Stimulated activated CD4-positive, alpha-beta T cell treated with anti-CD3 and anti-CD28 coated beads, TNF-alpha, amount 100 ng/mL, for 1 hour (primary cell): Measurements from ENCODE around the gene MMRN2.
"Not testable (repeated sequence)": the region's sequence is repeated elsewhere in the genome, so short reads cannot be mapped to it uniquely, and the experiment has no call there.

Experiments used
- DNase-seq, 3 donors: peaks; one replicate each; pipeline ENCODE4 v3.0.0-alpha.2; 2020; ENCODE audit warnings: low read depth in 3 of 3, low spot score in 1 of 3

Gene MMRN2

GRCh38 chr10:86956195-86956847 lies 1.1 kb downstream of the MMRN2 start:
- DNase-seq: no peak

DNA sequence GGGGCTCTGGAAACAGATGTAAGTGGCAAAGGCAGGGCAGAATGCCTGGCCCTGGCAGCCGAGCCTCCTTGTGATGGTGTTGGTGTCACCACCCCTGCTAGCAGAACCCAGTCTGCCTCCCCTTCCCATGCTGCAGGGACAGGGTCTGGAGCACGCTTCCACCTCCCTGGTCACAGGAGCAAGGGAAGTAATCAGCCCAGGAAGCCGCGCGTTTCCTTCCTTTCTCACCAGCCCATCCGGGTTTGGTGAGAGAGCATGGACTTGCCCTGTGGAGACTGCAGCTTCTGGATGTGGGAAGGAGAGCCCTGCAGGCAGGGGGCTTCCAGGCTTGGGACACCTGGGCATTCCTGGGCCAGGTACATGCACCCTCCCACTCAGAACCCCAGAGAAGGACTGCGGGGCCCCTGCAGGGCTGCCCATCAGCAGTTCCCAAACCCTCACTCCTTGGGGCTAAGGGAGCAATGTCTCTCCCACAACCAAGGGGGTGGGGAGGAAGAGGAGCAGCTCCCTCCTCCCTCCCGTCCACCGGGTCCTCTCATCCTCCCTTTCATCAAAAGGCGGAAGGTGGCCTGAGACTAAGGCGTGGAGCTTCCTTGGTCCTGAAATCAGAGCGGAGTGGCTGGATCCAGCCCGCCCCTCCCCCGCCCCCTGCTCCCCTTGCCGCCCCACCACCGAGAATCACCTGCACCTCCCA lies 1.8 kb downstream of the MMRN2 start:
- no peak for DNase-seq

GRCh38 chr10:86954681-86955500 lies 2.5 kb downstream of the MMRN2 start:
- DNase-seq: no peak

- no peak for DNase-seq
Observed at GRCh38 chr10:86953747-86954680, 3.4 kb downstream of the MMRN2 start.

GRCh38 chr10:86952697-86953096 lies 4.7 kb downstream of the MMRN2 start:
- not testable (repeated sequence) for DNase-seq

DNA sequence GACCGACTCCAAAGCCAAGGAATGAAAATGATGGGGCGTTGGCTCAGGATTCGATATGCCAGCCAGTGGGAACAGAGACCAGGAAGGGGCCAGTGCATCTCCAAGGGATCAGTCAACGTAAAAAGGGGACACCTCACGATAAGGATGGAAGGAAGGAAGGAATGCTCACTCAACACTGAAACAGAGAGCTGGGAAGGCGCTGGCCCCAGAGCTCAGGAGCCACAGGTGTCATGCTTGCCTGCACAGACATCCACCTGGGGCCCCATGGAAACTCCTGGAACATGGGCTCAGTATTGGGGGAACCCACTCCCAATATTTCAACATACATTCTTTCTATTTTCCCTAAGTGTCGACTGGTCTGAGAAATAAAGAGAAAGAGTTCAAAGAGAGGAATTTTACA lies 5.3 kb downstream of the MMRN2 start:
- DNase-seq: no peak

DNA sequence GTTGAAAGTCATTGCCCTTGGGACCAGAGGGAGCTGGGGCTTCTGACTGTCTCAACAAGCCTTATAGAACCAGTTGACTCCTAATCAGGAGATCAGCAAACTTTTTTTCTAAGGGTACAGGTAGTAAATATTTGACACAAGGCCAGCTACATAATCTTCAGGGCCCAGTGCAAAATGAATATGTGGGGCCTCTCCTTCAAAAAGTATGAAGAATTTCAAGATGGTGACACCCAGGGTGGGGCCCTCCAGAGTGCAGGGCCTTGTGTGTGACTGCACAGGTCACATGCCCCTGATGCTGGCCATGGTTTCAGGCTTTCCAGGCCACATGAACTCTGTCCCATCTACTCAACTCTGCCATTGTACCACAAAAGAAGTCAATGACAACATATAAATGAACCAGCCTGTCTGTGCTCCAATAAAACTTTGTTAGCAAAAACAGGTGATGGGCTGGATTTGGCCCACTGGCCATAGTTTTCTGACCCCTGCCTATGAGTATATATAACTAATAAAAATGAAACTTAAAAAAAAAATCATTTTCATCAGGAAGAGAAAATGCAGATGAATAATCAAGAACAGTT lies 6.1 kb downstream of the MMRN2 start:
- DNase-seq: no peak

DNA sequence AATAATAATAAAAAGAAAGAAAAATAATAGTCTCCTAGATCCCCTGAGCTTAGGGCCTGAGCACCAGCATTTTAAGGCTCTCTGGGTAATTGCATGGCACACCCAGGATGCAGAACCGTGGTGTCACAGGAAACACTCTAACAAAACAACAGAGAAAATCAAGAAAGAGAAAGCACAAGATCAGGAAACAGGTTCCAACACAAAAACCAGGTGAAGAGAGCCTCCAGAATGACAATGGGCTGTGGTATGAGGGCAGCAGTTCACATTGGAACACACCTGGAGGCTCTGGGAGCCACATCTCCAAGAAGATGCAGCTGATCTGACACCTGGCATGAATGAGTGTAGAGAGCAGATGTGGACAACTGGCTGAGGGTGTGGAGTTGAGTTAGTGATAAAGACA lies 7.1 kb downstream of the MMRN2 start:
- DNase-seq: no peak

DNA sequence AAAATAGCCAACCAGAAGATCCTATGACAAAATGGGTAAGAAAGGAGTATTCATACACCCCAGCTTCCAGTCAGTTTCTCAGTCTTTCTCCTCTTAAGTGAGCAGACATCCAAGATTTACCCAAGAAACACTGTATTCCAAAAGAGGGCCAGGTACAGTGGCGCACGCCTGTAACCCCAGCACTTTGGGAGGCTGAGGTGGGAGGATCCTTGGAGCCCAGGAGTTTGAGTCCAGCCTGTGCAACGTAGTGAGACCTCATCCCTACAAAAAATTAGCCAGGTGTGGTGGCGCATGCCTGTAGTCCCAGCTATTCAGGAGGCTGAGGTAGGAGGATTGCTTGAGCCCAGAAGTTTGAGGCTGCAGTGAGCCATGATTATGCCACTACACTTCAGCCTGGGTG lies 9.6 kb downstream of the MMRN2 start:
- DNase-seq: not testable (repeated sequence)

DNA sequence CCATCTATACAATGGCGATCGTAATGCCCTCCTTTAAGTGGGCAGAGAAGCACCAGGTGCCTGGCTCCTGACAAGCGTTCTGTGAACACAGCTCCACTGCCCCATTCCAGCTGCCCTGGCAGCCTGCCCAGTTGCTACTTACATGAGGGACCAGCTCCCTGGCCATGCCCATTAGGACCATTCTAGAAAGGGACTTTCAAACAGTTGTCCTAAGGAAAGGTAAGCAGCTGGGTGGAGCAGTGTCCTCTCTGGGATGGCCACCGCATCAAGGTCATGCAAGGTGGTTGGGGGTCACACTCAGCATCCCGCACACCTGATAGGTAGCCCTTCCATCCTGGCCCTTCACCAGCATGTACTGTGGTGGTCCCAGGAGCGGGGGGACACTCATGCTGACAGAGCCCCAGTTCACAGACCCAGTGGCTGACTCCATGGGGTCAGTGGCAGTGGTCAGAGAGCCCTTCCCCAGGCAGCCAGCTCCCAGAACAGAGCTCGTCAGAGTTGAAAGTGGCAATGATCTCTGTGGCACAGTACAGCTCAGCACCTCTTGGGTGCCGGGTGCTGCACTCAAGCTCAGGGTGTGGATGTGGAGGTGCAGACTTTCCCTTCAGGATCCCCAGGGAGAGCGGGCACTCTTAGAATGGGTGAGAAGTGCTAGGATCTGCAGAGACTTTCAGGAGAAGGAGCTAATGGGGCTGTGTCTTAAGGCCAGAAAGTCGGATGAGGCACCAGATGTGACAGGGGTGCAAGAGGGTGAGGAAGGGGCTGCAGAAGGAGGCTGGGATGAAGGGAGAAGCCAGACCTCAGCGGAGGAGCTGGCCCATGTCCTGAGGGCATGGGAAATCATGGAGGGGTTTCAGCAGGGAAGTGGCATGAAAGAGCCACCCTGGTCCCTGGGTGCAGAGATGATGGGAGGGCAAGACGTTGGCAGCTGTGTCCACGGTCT lies 10.9 kb downstream of the MMRN2 start:
- no peak for DNase-seq

DNA sequence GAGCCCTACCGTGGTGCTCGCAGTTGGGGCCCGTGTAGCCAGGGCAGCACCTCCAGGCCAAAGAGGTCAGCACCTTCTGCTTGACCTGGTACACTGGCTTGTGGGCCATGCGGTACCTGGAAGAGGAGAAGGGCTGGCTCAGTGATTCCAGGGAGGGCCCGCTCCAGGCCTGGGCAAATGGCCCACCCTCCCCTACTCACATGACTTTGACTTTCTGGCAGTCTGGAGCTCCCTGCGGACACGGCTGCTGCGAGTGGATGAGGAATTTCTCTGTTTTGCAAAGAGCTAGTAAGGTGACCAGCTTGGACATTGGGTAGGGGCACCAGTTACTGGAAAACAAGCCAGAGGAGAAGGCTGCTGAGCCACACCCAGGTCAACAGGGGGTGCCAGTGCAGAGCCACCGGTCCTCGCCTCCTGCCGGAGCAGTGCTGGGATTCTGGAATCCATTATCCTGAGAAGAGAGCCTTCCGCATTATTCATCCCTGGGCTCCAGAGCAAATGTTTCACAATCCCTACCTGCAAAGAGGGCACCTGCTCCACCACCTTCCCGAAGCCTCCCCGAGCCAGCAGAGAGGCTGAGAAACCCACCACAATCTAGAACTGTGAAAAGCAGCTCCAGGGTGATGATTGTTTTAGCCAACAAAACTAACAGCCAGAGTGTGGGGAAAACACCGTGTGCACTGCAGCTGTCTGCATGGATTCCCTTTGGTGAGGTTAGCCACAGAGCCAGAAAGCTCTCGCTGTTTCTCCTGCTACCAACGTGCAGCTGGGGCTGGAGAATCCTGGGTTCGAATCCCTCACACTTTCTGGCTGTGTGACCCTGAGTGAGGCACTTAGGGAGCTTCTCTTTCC lies 11.8 kb downstream of the MMRN2 start:
- no peak for DNase-seq

- no peak for DNase-seq
Observed at GRCh38 chr10:86944907-86945306, 12.5 kb downstream of the MMRN2 start.

- no peak for DNase-seq
Observed at GRCh38 chr10:86944471-86944870, 12.9 kb downstream of the MMRN2 start.

DNA sequence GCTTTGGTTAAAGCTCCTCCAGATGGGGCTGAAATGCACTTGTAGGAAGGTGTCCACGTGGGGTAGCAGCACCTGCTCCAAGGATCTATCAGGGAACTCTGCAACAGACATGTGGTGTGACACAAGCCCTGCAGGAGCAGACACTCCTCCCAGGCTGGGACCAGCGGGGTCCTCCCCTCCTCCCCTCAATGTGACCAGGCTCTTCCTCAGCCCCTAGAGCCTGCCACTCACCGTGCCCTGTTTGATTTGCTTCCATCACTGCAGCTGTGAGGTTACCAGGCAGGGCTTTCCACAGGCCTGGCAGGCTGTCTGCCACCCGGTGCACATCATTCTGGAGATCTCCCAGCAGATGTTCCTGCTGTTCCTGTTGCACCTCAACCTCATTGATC lies 13.4 kb downstream of the MMRN2 start:
- DNase-seq: no peak

GRCh38 chr10:86943316-86944030 lies 13.9 kb downstream of the MMRN2 start:
- DNase-seq: no peak

DNA sequence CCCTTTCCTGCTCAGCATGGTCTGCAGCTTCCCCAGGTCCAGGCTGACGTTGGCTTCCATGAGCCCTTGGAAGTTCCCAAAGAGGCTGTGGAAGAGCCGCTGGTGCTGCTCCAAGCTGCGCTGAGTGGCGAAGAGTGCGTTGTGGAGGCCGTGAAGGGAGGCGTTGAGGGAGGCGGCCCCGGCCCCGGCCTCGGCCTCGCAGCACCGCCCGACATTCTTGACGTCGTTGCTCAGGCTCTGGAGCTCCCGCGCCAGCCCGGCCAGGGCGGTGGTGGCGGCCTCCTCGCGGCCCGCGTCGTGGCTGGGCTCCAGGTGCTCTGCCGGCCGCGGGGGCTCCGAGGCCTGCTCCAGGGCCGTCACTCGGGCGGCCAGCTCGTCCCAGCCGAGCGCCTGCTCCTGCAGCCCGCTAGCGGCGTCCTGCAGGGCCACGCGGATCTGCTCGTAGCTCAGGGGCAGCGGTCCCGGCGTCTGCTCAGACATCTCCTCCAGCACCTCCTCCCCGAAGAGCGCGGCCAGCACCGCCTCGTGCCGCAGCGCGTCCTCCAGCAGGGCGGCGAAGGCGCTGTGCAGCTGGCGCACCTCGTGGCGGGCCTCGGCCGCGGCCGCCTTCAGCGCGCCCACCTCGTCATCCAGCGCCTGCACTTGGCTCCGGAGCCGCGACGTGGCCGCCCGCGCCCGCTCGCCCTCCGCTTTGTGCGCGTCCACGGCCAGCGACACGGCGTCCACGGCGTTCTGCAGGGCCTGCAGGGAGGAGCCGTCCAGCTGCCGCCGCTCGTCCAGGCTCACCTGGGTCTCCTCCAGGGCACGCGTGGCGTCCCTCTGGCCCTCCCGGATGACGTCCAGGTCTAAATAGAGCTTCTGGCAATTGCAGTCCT lies 14.7 kb downstream of the MMRN2 start:
- no peak for DNase-seq

DNA sequence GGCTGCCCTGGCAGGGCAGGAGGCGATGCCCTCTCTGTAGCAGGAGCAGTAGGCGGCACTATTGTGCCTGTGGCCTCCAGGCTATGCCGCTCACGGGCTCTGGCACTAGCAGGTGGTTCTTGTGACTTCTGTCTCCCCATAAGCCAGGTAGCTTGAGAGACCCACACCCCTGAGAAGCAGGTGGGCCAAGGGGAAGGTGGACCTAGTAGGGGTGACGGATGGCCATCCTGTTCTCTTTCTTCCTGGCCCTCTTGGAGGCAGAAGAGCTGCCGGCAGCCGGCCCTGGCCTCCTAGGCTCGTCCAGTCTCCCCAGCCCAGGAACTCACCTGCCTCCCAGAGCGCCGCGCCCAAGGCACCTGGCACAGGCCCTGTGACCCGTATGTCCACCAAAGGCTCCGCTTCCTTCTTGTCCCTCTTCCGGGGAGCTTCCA lies 15.4 kb downstream of the MMRN2 start:
- DNase-seq: no peak
